K562 (cell line): ENCODE results near the gene PRUNE1. TPM values are rescaled to one million over a fixed set of nuclear protein-coding genes. Genes with fewer than 3 reads are reported as not detected.

ENCODE experiments used
- ATF6 ChIP-seq: sonication (generic); formaldehyde crosslinking; IDR thresholded peaks from 2 replicates; pipeline ENCODE4 v1.4.0; 2020; ENCODE audit warnings: mild to moderate bottlenecking, missing genetic modification reagents
- BCLAF1 ChIP-seq, 2 experiments: fragments of 450-650 bp in 1 of 2; IDR thresholded peaks; 2 replicates each; pipeline ENCODE4 v1.6.1; 2011 to 2017; ENCODE audit warnings: low read depth in 2 of 2, antibody characterized with exemption in 1 of 2, borderline replicate concordance in 1 of 2, low read length in 1 of 2, mild to moderate bottlenecking in 1 of 2, mixed read lengths in 1 of 2; ENCODE audit not compliant: control insufficient read depth in 1 of 2
- ERF ChIP-seq: fragments of 450-650 bp; formaldehyde crosslinking; IDR thresholded peaks from 2 replicates; pipeline ENCODE4 v1.4.0; 2020; ENCODE audit warnings: mild to moderate bottlenecking, mixed read lengths
- FOXA1 ChIP-seq: fragments of 450-650 bp; IDR thresholded peaks from 2 replicates; pipeline ENCODE4 v1.6.1; 2016; ENCODE audit warnings: mild to moderate bottlenecking, borderline replicate concordance
- KDM5B ChIP-seq: fragments of 200-600 bp; sonication (generic); IDR thresholded peaks from 2 replicates; pipeline ENCODE4 v1.6.1; 2012; ENCODE audit warnings: low read depth, mild to moderate bottlenecking, moderate library complexity, low read length, control low read depth, inconsistent platforms; ENCODE audit not compliant: insufficient replicate concordance
- KLF16 ChIP-seq: IDR thresholded peaks from 2 replicates; pipeline ENCODE4 v1.6.1; 2016; ENCODE audit warnings: antibody characterized with exemption
- MBD2 ChIP-seq: sonication (generic); IDR thresholded peaks from 2 replicates; pipeline ENCODE4 v1.6.1; 2016; ENCODE audit warnings: low read depth, borderline replicate concordance
- MYNN ChIP-seq, 2 experiments: sonication (generic); formaldehyde crosslinking in 1 of 2; IDR thresholded peaks; 2 replicates each; pipeline versions ENCODE4 v1.5.0 to v1.6.1; 2016 to 2020; ENCODE audit warnings: antibody characterized with exemption in 1 of 2, missing genetic modification reagents in 1 of 2
- NUFIP1 ChIP-seq: fragments of 450-650 bp; IDR thresholded peaks from 2 replicates; pipeline ENCODE4 v1.6.1; 2018; ENCODE audit not compliant: partially characterized antibody
- POLR2B ChIP-seq: fragments of 450-650 bp; IDR thresholded peaks from 2 replicates; pipeline ENCODE4 v1.6.1; 2018; ENCODE audit warnings: low read depth; ENCODE audit not compliant: partially characterized antibody
- SMAD4 ChIP-seq: fragments of 250-450 bp; sonication (Bioruptor Pico); conservative IDR thresholded peaks from 2 replicates; pipeline ENCODE4 v1.8.0; 2021; ENCODE audit warnings: inconsistent platforms, mild to moderate bottlenecking, moderate library complexity
- SMARCC2 ChIP-seq: fragments of 450-650 bp; IDR thresholded peaks from 2 replicates; pipeline ENCODE4 v1.6.1; 2017; ENCODE audit warnings: antibody characterized with exemption, moderate library complexity, mild to moderate bottlenecking, low read depth
- SMARCE1 ChIP-seq: fragments of 450-650 bp; IDR thresholded peaks from 2 replicates; pipeline ENCODE4 v1.7.1; 2016; ENCODE audit warnings: mild to moderate bottlenecking
- STAG1 ChIP-seq: sonication (generic); formaldehyde crosslinking; IDR thresholded peaks from 2 replicates; pipeline ENCODE4 v1.5.0; 2020; ENCODE audit warnings: missing genetic modification reagents, borderline replicate concordance
- TRIM24 ChIP-seq, 2 experiments: fragments of 450-650 bp; IDR thresholded peaks; 2 replicates each; pipeline ENCODE4 v1.6.1; 2016
- WHSC1 ChIP-seq: IDR thresholded peaks from one replicate; pipeline ENCODE4 v1.6.1; 2012; ENCODE audit warnings: low read length, control low read depth, inconsistent platforms
- XRCC3 ChIP-seq: fragments of 450-650 bp; IDR thresholded peaks from 2 replicates; pipeline ENCODE4 v1.6.1; 2017; ENCODE audit warnings: mild to moderate bottlenecking, moderate library complexity
- ZMIZ1 ChIP-seq, 2 experiments: fragments of 150-350 bp in 1 of 2; IDR thresholded peaks; 2 replicates each; pipeline ENCODE4 v1.6.1; 2012 to 2016; ENCODE audit warnings: low read depth in 2 of 2, low read length in 2 of 2, mild to moderate bottlenecking in 1 of 2, moderate library complexity in 1 of 2
- polyA plus RNA-seq, 8 experiments: library from polyadenylated mRNA; depleted of rRNA in 4 of 8; stranded (reverse) in 5 of 8; unstranded in 3 of 8; fragments of >200 nt; fragmentation: Nextera tagmentation in 2 of 8; fragmentation: Illumina TruSeq in 1 of 8; extraction: Ambion mirVana in 2 of 8; extraction: Trizol in 1 of 8; gene quantifications; 2 replicates each; pipeline versions ENCODE4 v1.2.1 to v1.2.3, GENCODE V29; 2011 to 2014; ENCODE audit warnings: inconsistent platforms in 1 of 8, missing spikeins in 1 of 8
- total RNA-seq, 7 experiments: library from RNA; depleted of rRNA in 6 of 7; stranded (reverse); fragments of >200 nt in 6 of 7; fragmentation: Illumina TruSeq in 2 of 7; extraction: Trizol in 2 of 7; gene quantifications; 2 replicates each; pipeline versions ENCODE4 v1.2.1 to v1.2.3, GENCODE V29; 2011 to 2021; ENCODE audit warnings: low replicate concordance in 1 of 7

The PRUNE1 gene
- total and polyA plus RNA-seq, 9 of the 15 experiments (the other 6 are each of a cell fraction or from before 2014, with no cell fraction given), result 16.7 to 48.3 (median 26.2) TPM

GRCh38 chr1:151010346-151010726, 2.1 kb downstream of the PRUNE1 start (continued):
- no peak for TF ChIP-seq BCLAF1 (IDR thresholded peaks at IDR 0.05; ENCODE audit: borderline replicate concordance in 1 of 2, control insufficient read depth in 1 of 2, low read depth in 2 of 2, low read length in 1 of 2)
- no peak for TF ChIP-seq POLR2B
- TF ChIP-seq STAG1 (CRISPR knock-in tag), result no peak
- no peak for TF ChIP-seq FOXA1
- TF ChIP-seq TRIM24 (IDR thresholded peaks at IDR 0.05), result 0 out of 4 replicates have a peak, but pooled peaks of 1 of the 2 experiments have one; percentile 30
- TF ChIP-seq NUFIP1, result no peak
- TF ChIP-seq MYNN (IDR thresholded peaks at IDR 0.05), result no peak
- no peak for TF ChIP-seq MYNN (CRISPR knock-in tag; IDR thresholded peaks at IDR 0.05)
- no peak for TF ChIP-seq ERF (CRISPR knock-in tag)
- TF ChIP-seq KDM5B, result no peak
- no peak for TF ChIP-seq SMARCC2
- TF ChIP-seq XRCC3, result no peak
- no peak for TF ChIP-seq WHSC1
- no peak for TF ChIP-seq ATF6 (CRISPR knock-in tag)
- TF ChIP-seq ZMIZ1 (IDR thresholded peaks at IDR 0.05; ENCODE audit: low read depth in 2 of 2, low read length in 2 of 2), result no peak
- TF ChIP-seq SMAD4, result 0 out of 2 replicates have a peak, but pooled peaks have one; percentile 37
- TF ChIP-seq SMARCE1, result 0 out of 2 replicates have a peak, but pooled peaks have one; percentile 25
- no peak for TF ChIP-seq KLF16
- no peak for TF ChIP-seq MBD2
- TF ChIP-seq, all 486 proteins: peak for 17
